Breast epithelium (tissue), 3 donors: Measurements from ENCODE around the gene ASB16.

Source experiments
- POLR2A ChIP-seq: fragments of 450-650 bp; IDR thresholded peaks from one replicate; pipeline ENCODE4 v1.6.1; 2016; ENCODE audit warnings: antibody characterized with exemption, mild to moderate bottlenecking, moderate library complexity
- POLR2AphosphoS5 ChIP-seq, 3 donors: sonication (generic); formaldehyde crosslinking; IDR thresholded peaks; one replicate each; pipeline ENCODE4 v1.6.1; 2017; ENCODE audit warnings: antibody characterized with exemption in 3 of 3
- TF ChIP-seq, protein P1 (sequence below), 3 donors: fragments of 450-650 bp; IDR thresholded peaks; one replicate each; pipeline ENCODE4 v1.5.1; 2016 to 2017; ENCODE audit warnings: antibody characterized with exemption in 3 of 3, mild to moderate bottlenecking in 3 of 3, moderate library complexity in 3 of 3

DNA sequence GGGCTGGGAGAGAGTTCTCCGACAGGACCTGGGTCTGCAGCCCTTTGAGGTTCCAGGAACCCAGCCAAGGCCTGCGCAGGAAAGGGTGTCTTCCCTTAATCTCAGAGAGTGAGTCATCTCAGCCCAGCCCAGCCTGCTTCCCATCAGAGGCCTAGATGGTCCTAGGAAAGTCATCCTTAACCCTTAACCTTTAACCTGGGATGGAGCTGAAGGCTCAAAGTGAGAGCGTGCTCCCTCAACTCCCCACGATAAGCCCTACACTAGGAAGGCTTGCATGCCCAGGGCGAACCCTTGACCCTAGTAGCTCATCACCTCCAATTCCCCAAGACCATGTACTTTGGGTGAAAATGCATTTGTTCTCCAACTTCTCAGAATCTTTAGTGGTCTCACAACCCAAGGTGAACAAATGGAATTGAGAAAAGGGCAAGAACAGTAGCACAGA, 34.0 kb downstream of the ASB16 start:
- TF ChIP-seq, protein P1, sequence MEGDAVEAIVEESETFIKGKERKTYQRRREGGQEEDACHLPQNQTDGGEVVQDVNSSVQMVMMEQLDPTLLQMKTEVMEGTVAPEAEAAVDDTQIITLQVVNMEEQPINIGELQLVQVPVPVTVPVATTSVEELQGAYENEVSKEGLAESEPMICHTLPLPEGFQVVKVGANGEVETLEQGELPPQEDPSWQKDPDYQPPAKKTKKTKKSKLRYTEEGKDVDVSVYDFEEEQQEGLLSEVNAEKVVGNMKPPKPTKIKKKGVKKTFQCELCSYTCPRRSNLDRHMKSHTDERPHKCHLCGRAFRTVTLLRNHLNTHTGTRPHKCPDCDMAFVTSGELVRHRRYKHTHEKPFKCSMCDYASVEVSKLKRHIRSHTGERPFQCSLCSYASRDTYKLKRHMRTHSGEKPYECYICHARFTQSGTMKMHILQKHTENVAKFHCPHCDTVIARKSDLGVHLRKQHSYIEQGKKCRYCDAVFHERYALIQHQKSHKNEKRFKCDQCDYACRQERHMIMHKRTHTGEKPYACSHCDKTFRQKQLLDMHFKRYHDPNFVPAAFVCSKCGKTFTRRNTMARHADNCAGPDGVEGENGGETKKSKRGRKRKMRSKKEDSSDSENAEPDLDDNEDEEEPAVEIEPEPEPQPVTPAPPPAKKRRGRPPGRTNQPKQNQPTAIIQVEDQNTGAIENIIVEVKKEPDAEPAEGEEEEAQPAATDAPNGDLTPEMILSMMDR (IDR thresholded peaks at IDR 0.05), result no peak
- TF ChIP-seq POLR2A, result no peak
- TF ChIP-seq POLR2AphosphoS5 (IDR thresholded peaks at IDR 0.05), result no peak
